ENCODE results near the gene LMF1.

LMF1 gene

DNA sequence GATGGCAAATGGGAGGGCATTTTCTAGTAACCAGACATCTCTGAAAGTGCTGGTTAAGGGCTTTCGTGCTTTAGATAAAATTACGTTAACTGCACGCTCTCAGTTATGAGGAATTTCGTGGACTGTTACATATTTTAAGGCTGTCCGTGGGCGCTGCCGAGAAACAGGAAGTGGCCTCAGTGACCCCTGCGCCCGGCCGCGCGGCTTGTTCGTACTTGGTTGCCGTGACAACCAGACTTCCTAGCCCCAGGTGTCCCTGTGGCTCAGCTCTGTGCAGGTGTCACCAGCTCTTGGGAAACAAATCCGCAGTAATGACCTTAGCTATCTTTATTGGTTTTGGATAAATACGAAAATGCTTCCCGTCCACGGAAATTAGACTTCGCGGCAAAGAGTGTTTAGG, 52.7 kb downstream of the LMF1 start:
- Mint-ChIP-seq H3K36me3 (ENCODE audit: low read depth) (peaks cover 30% of the 10 kb centered on the region), H3K4me3 (peak overlapping the region in 1 of 3 experiments; percentile 42), H3K27me3 (ENCODE audit: low read depth) (no peaks in the 10 kb centered on the region), H3K4me1 (peaks cover 41% of the 10 kb centered on the region), H3K9me3 (peaks cover 11% of the 10 kb centered on the region), H3K27ac (peak overlapping the region; percentile 61 to 80 (median 74))
- TF ChIP-seq, protein P1, sequence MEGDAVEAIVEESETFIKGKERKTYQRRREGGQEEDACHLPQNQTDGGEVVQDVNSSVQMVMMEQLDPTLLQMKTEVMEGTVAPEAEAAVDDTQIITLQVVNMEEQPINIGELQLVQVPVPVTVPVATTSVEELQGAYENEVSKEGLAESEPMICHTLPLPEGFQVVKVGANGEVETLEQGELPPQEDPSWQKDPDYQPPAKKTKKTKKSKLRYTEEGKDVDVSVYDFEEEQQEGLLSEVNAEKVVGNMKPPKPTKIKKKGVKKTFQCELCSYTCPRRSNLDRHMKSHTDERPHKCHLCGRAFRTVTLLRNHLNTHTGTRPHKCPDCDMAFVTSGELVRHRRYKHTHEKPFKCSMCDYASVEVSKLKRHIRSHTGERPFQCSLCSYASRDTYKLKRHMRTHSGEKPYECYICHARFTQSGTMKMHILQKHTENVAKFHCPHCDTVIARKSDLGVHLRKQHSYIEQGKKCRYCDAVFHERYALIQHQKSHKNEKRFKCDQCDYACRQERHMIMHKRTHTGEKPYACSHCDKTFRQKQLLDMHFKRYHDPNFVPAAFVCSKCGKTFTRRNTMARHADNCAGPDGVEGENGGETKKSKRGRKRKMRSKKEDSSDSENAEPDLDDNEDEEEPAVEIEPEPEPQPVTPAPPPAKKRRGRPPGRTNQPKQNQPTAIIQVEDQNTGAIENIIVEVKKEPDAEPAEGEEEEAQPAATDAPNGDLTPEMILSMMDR (IDR thresholded peaks at IDR 0.05; ENCODE audit: unreplicated experiment in 3 of 3) = no peak

DNA sequence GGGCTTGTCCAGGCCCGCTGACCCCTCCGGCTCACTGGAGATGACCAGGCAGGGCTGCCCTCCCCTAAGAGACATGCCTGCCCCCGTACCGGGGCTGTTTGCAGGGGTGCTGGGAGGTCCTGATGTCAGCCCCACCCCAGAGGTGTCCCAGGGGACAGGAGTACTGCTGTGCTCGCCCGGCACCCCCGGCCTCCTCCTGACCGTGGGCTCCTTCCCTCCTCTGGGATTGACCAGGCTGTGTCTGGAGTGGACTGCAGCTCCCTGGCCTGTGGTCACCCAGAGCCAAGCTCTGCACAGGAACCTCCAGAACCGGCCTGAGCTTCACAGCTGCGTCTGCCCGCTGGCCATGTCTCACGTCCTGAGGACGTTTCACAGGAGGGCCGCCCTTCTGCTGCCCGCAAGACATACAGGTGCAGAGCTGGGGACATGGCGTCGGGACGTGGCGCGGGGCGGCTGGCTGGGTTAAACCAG, 53.2 kb downstream of the LMF1 start:
- peaks cover 11% of the 10 kb centered on the region for H3K9me3 Mint-ChIP-seq
- no peaks in the 10 kb centered on the region for H3K27me3 Mint-ChIP-seq (ENCODE audit: low read depth)
- peaks cover 41% of the 10 kb centered on the region for H3K4me1 Mint-ChIP-seq
- H3K4me3 Mint-ChIP-seq = peak overlapping the region in 1 of 3 experiments; percentile 42
- H3K36me3 Mint-ChIP-seq (ENCODE audit: low read depth) = peaks cover 27% of the 10 kb centered on the region
- TF ChIP-seq, protein P1 (IDR thresholded peaks at IDR 0.05; ENCODE audit: unreplicated experiment in 3 of 3) = no peak
- H3K27ac Mint-ChIP-seq = peak overlapping the region; percentile 61 to 80 (median 74)

DNA sequence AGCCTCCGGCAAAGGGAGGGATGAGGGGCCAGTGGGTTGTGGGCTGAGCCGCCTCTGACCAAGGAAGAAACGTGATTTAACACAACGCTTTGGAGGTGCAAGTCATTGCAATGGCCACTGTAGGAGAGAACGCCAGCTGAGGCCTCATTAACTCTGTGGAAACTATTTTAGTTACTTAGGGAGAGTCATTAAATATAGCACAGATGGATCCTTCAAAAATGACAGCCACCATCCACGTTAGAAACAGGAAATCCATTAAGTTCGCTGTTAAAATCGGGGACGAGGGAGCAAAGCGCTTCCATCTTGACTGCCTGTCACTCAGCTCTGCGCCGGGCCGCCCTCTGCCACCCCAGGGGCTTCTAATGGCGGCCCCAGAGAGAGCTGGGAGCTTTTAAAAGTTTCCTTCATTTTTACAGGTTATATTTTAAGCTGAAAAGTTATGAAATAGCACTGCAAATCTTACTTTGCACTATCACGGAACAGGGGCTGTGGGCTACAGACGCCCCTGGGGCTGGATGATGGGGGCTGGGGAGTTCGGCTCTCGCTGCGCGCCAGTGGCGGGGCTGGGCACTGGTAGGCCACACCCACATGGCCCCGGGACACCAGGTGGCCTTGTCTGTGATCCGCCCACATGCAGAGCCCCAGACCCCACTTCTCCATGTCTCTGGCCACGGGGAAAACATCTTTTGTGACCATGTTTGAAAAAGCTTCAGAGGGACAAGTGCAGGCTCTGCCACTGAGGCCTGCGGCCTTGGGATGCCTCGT, 54.6 kb downstream of the LMF1 start:
- H3K27me3 Mint-ChIP-seq (ENCODE audit: low read depth) = no peaks in the 10 kb centered on the region
- H3K27ac Mint-ChIP-seq = no peak overlapping the region
- peaks cover 13% of the 10 kb centered on the region for H3K36me3 Mint-ChIP-seq (ENCODE audit: low read depth)
- H3K4me3 Mint-ChIP-seq = no peak overlapping the region
- TF ChIP-seq, protein P1 (IDR thresholded peaks at IDR 0.05; ENCODE audit: unreplicated experiment in 3 of 3) = no peak
- no peaks in the 10 kb centered on the region for H3K9me3 Mint-ChIP-seq
- H3K4me1 Mint-ChIP-seq = peaks cover 32% of the 10 kb centered on the region

DNA sequence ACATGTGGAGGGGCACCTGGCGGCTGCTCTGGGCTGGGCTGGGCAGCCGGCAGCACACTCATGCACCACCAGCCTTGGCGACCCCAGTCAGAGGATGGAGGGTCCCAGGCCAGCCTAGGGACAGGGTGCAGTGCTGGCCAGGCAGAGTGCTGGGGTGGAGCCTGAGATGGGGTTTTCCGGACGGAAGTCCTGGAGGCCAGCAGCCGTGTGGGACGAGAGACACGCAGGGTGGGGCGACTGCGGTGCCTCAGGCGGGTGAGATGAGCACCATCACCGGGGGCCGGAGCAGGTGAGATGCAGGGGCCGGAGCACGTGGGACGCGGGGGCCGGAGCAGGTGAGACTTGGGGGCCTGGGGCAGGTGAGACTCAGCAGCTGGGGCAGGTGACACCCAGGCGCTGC, 55.2 kb downstream of the LMF1 start:
- TF ChIP-seq, protein P1 (IDR thresholded peaks at IDR 0.05; ENCODE audit: unreplicated experiment in 3 of 3) = no peak
- Mint-ChIP-seq H3K36me3 (ENCODE audit: low read depth) (peaks cover 13% of the 10 kb centered on the region), H3K4me3 (no peak overlapping the region), H3K4me1 (peaks cover 31% of the 10 kb centered on the region), H3K27ac (no peak overlapping the region), H3K27me3 (ENCODE audit: low read depth) (no peaks in the 10 kb centered on the region), H3K9me3 (no peaks in the 10 kb centered on the region)

GRCh38 chr16:914440-914839, 56.3 kb downstream of the LMF1 start:
- no peaks in the 10 kb centered on the region for H3K9me3 Mint-ChIP-seq
- no peak overlapping the region for H3K4me3 Mint-ChIP-seq
- TF ChIP-seq, protein P1 (IDR thresholded peaks at IDR 0.05; ENCODE audit: unreplicated experiment in 3 of 3) = no peak
- peaks cover 28% of the 10 kb centered on the region for H3K4me1 Mint-ChIP-seq
- H3K27ac Mint-ChIP-seq = no peak overlapping the region
- H3K36me3 Mint-ChIP-seq (ENCODE audit: low read depth) = peaks cover 16% of the 10 kb centered on the region
- no peaks in the 10 kb centered on the region for H3K27me3 Mint-ChIP-seq (ENCODE audit: low read depth)
